ENCODE data around the gene CNTNAP2.

DNA sequence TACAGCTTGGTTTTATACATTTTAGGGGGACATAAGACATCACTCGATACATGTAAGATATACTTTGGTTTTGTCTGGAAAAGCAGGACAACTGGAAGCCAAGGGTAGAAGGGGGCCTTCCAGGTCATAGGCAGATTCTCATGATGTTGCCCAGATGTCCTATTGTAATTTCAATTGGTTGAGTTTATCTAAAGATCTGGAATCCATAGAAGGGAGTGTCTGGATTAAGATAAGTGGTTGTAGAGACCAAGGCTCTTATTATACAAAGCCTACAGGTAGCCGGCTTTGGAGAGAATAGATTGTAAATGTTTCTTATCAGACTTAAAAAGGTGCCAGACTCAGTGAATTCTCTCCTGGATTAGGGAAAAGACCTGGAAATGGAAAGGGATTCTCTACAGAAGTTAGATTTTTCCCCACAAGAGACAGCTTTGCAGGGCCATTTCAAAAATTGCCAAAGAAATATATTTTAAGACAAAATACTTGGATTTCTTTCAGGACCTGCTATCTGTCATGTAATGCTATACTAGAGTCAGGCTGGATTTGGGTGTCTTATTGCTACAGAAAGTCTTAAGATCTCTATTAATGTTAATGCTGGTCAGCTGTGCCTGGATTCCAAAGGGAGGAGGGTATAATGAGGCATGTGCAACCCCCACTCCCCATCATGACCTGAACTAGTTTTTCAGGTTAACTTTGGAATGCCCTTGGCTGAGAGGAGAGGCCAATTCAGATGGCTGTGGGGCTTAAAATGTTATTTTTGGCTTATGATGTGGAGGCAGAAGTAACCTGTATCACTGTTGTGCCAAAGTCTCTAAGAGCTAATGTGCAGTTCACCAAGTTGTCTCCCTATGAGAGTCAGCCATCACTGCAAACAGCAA, 1962.8 kb downstream of the CNTNAP2 start:
- TF ChIP-seq CTCF (conservative IDR thresholded peaks at IDR 0.05) (no peak), ZFX (IDR thresholded peaks at IDR 0.05) (no peak)

Data from C4-2B (cell line).